ENCODE results near the gene ZBP1.

- TF ChIP-seq YY1 (IDR thresholded peaks at IDR 0.05; ENCODE audit: insufficient read depth, insufficient read length) (no peak), SUZ12 (IDR thresholded peaks at IDR 0.05; ENCODE audit: extremely low read depth, insufficient read depth, insufficient read length) (no peak)
Measured at GRCh38 chr20:57573894-57574293, 46.3 kb downstream of the ZBP1 start.

Measured in NT2/D1 (cell line).